ENCODE results near the gene LRP1. TPM values are rescaled to one million over a fixed set of nuclear protein-coding genes. Genes with fewer than 3 reads are reported as not detected.

LRP1 gene
- total RNA-seq, 1 donor from 2014 or later, result 369 TPM

DNA sequence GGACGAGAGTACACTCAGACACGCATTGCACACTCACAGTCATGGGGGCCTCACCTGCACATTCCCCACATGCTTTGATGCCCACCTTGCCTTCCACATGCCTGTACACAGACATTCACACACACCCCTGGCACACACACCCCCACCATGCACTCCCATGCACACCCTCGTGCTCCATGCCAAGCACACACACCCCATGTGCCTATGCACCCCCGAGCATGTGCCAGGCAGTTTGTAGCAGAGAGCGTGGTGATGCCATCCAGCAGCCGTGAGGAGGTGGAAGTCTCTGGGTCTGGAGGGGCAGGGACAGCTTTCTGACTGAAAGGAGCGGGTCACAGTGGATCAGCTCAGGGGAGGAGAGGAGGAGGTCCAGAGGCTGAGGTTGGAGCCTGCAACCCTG, 77.6 kb downstream of the LRP1 start:
- Mint-ChIP-seq H3K36me3 (ENCODE audit: low read depth, unreplicated experiment) (peaks cover 32% of the 10 kb centered on the region), H3K4me1 (ENCODE audit: low read depth, unreplicated experiment) (no peaks in the 10 kb centered on the region), H3K27ac (ENCODE audit: unreplicated experiment) (no peak overlapping the region), H3K27me3 (ENCODE audit: low read depth, unreplicated experiment) (no peaks in the 10 kb centered on the region), H3K9me3 (ENCODE audit: unreplicated experiment) (no peaks in the 10 kb centered on the region), H3K4me3 (ENCODE audit: unreplicated experiment) (no peak overlapping the region)
- H2AFZ ChIP-seq (ENCODE audit: low read depth, low read length), result no peak overlapping the region
- DNase-seq (ENCODE audit: low read depth) (no peak), FAIRE-seq (no peak)
- TF ChIP-seq EZH2 (IDR thresholded peaks at IDR 0.05; ENCODE audit: insufficient read depth, low read length), result no peak
- TF ChIP-seq, protein P1, sequence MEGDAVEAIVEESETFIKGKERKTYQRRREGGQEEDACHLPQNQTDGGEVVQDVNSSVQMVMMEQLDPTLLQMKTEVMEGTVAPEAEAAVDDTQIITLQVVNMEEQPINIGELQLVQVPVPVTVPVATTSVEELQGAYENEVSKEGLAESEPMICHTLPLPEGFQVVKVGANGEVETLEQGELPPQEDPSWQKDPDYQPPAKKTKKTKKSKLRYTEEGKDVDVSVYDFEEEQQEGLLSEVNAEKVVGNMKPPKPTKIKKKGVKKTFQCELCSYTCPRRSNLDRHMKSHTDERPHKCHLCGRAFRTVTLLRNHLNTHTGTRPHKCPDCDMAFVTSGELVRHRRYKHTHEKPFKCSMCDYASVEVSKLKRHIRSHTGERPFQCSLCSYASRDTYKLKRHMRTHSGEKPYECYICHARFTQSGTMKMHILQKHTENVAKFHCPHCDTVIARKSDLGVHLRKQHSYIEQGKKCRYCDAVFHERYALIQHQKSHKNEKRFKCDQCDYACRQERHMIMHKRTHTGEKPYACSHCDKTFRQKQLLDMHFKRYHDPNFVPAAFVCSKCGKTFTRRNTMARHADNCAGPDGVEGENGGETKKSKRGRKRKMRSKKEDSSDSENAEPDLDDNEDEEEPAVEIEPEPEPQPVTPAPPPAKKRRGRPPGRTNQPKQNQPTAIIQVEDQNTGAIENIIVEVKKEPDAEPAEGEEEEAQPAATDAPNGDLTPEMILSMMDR (IDR thresholded peaks at IDR 0.05; ENCODE audit: insufficient read depth, low read depth, low read length), result no peak
- no peak overlapping the region for H3K9ac ChIP-seq (ENCODE audit: low read length)
- peaks cover 49% of the 10 kb centered on the region for H4K20me1 ChIP-seq (ENCODE audit: insufficient read depth, low read length)
- no peak overlapping the region for H3K4me2 ChIP-seq (ENCODE audit: low read length)
- peaks cover 15% of the 10 kb centered on the region for H3K36me3 ChIP-seq (ENCODE audit: insufficient read depth, low read length)
- H3K79me2 ChIP-seq (ENCODE audit: insufficient read depth, low read length), result no peaks in the 10 kb centered on the region
- no peak overlapping the region for H3K4me3 ChIP-seq (ENCODE audit: insufficient read depth, low read depth, low read length)
- no peak overlapping the region for H3K27ac ChIP-seq (ENCODE audit: low read depth, low read length)
- no peaks in the 10 kb centered on the region for H3K9me3 ChIP-seq (ENCODE audit: insufficient read depth, low read depth, low read length)
- H3K27me3 ChIP-seq (ENCODE audit: insufficient read depth, low read length), result no peaks in the 10 kb centered on the region
- H3K4me1 ChIP-seq (ENCODE audit: insufficient read depth, low read length), result no peaks in the 10 kb centered on the region

DNA sequence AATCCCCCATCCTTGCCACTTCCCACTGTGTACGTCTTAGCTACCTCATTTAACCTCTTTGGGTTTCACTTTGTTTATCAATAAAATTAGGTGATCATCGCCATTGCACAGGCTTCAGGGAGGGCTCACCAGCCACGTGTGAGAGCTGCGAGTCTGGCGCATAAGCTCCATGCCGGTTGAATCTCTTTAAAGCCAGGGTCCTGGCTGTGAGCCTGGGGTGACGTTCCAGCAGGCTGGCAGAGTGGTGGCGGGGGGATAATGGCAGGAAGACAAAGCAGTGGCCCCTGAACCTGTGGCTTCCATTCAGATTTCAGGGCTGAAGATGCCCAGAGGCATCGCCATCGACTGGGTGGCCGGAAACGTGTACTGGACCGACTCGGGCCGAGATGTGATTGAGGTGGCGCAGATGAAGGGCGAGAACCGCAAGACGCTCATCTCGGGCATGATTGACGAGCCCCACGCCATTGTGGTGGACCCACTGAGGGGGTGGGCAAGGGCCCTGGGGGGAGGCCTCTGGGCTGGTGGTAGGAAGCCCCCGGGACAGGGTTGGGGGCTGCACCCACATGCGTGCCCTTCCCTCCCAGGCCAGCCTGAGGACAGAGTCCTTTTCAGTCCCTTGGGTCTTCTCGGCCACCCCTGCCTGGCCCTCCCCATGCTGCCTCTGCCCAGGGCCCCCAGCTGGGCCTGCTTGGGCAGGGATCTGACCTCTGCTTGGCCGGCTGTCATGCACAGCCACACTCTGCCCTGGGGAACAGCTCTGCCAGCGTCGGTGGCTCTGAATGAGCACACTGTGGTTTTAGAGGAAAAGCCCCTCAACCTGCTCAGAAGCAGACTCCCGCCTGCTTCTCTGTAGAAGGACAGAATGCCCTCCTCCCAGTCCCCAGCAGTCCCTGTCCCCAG, 79.7 kb downstream of the LRP1 start:
- Histone ChIP-seq H3K27me3 (ENCODE audit: insufficient read depth, low read length) (no peaks in the 10 kb centered on the region), H3K9me3 (ENCODE audit: insufficient read depth, low read depth, low read length) (no peaks in the 10 kb centered on the region), H3K4me1 (ENCODE audit: insufficient read depth, low read length) (no peaks in the 10 kb centered on the region), H3K4me2 (ENCODE audit: low read length) (no peak overlapping the region), H3K9ac (ENCODE audit: low read length) (no peak overlapping the region), H3K4me3 (ENCODE audit: insufficient read depth, low read depth, low read length) (no peak overlapping the region), H3K79me2 (ENCODE audit: insufficient read depth, low read length) (no peaks in the 10 kb centered on the region), H2AFZ (ENCODE audit: low read depth, low read length) (no peak overlapping the region), H3K36me3 (ENCODE audit: insufficient read depth, low read length) (peaks cover 12% of the 10 kb centered on the region), H4K20me1 (ENCODE audit: insufficient read depth, low read length) (peaks cover 66% of the 10 kb centered on the region), H3K27ac (ENCODE audit: low read depth, low read length) (no peak overlapping the region)
- Mint-ChIP-seq H3K36me3 (ENCODE audit: low read depth, unreplicated experiment) (peaks cover 25% of the 10 kb centered on the region), H3K27ac (ENCODE audit: unreplicated experiment) (no peak overlapping the region), H3K27me3 (ENCODE audit: low read depth, unreplicated experiment) (no peaks in the 10 kb centered on the region), H3K9me3 (ENCODE audit: unreplicated experiment) (no peaks in the 10 kb centered on the region), H3K4me3 (ENCODE audit: unreplicated experiment) (no peak overlapping the region), H3K4me1 (ENCODE audit: low read depth, unreplicated experiment) (peaks cover 1% of the 10 kb centered on the region)
- TF ChIP-seq, protein P1 (IDR thresholded peaks at IDR 0.05; ENCODE audit: insufficient read depth, low read depth, low read length), result no peak
- TF ChIP-seq EZH2 (IDR thresholded peaks at IDR 0.05; ENCODE audit: insufficient read depth, low read length), result no peak
- DNase-seq (ENCODE audit: low read depth), result no peak
- FAIRE-seq, result no peak

Data from astrocyte (in vitro differentiated cells and primary cell).